GM12878 (cell line): ENCODE data around the gene REV3L. TPM values are rescaled to one million over a fixed set of nuclear protein-coding genes. Genes with fewer than 3 reads are reported as not detected.
A peak's percentile ranks its signal among the peaks of the same experiment; 100 is the strongest.

ENCODE experiments used
- ATAC-seq: fragments of 200-7000 bp; cut with Tn5 transposase; 3 replicates; pipeline ENCODE4 v1.9.1; 2020; ENCODE audit warnings: mild to moderate bottlenecking, moderate library complexity
- BruUV-seq: library from RNA; stranded (reverse); fragments of 400-500 nt; replicated peaks from 2 replicates; lab custom pipeline; 2021; lab: Mats Ljungman, UMichigan
- CTCF ChIA-PET: fragments of 300-600 bp; sonication (Branson Sonifier 250); formaldehyde crosslinking; extraction: SDS; loops from one replicate; lab custom pipeline; 2021; ENCODE audit warnings: inconsistent platforms; lab: Yijun Ruan, JAX
- POLR2A ChIA-PET: fragments of 350-600 bp; formaldehyde crosslinking; extraction: SDS; loops from one replicate; lab custom pipeline; 2021; ENCODE audit warnings: inconsistent platforms; lab: Charles Lee
- RAD21 ChIA-PET: fragments of 300-600 bp; sonication (Branson Sonifier 250); formaldehyde crosslinking; loops from one replicate; lab custom pipeline; 2023; ENCODE audit warnings: antibody characterized with exemption; ENCODE audit not compliant: unreplicated experiment; lab: Charles Lee
- SMC1A ChIA-PET: fragments of 300-600 bp; sonication (Branson Sonifier 250); formaldehyde crosslinking; loops from one replicate; lab custom pipeline; 2023; ENCODE audit not compliant: unreplicated experiment, uncharacterized antibody; lab: Charles Lee
- DNase-seq: peaks from one replicate; pipeline ENCODE4 v3.0.0-alpha.2; 2011; ENCODE audit warnings: low read depth, low spot score
- FAIRE-seq: peaks from 3 replicates; lab custom pipeline; 2011; peaks lifted over from hg19 to GRCh38; lab: Jason Lieb, UNC
- H2AFZ ChIP-seq: 2 replicates; pipeline ENCODE4 v1.6.0; 2011; ENCODE audit warnings: low read depth, low read length, control low read depth; ENCODE audit not compliant: control insufficient read depth
- H3K27ac ChIP-seq: 2 replicates; pipeline ENCODE4 v1.5.1; 2011; ENCODE audit warnings: control low read depth; ENCODE audit not compliant: control insufficient read depth, insufficient read depth
- H3K27me3 ChIP-seq, 2 experiments: replicated peaks in 1 of 2; 2 replicates each; pipeline versions ENCODE4 v1.6.0 to v1.6.1; 2011; ENCODE audit warnings: low read length in 1 of 2; ENCODE audit not compliant: control insufficient read depth in 2 of 2, insufficient read depth in 2 of 2
- H3K36me3 ChIP-seq, 2 experiments: 2 replicates each; pipeline ENCODE4 v1.5.1; 2011; ENCODE audit warnings: low read length in 1 of 2; ENCODE audit not compliant: control insufficient read depth in 2 of 2, insufficient read depth in 2 of 2
- H3K4me1 ChIP-seq: 2 replicates; pipeline ENCODE4 v1.6.1; 2011; ENCODE audit warnings: mild to moderate bottlenecking, low read length, moderate library complexity, mixed read lengths; ENCODE audit not compliant: control insufficient read depth, insufficient read depth
- H3K4me2 ChIP-seq: 2 replicates; pipeline ENCODE4 v1.6.0; 2011; ENCODE audit warnings: control low read depth; ENCODE audit not compliant: control insufficient read depth, insufficient read depth
- H3K4me3 ChIP-seq: fragments of 200-600 bp; sonication (generic); 2 replicates; pipeline ENCODE4 v1.5.1; 2016
- H3K79me2 ChIP-seq: 2 replicates; pipeline ENCODE4 v1.6.0; 2011; ENCODE audit warnings: low read length; ENCODE audit not compliant: control insufficient read depth, insufficient read depth
- H3K9ac ChIP-seq: 2 replicates; pipeline ENCODE4 v1.8.0; 2011; ENCODE audit warnings: low read length, control low read depth, mixed read lengths; ENCODE audit not compliant: control insufficient read depth, insufficient read depth
- H3K9me3 ChIP-seq: replicated peaks from 3 replicates; pipeline ENCODE4 v1.5.1; 2011; ENCODE audit warnings: mild to moderate bottlenecking, low read length; ENCODE audit not compliant: control insufficient read depth, insufficient read depth
- H4K20me1 ChIP-seq: 2 replicates; pipeline ENCODE4 v1.6.0; 2011; ENCODE audit not compliant: control insufficient read depth, insufficient read depth
- CBFB ChIP-seq: IDR thresholded peaks from 2 replicates; pipeline ENCODE4 v1.6.1; 2016; ENCODE audit warnings: antibody characterized with exemption, low read depth
- DPF2 ChIP-seq: fragments of 450-650 bp; IDR thresholded peaks from 2 replicates; pipeline ENCODE4 v1.6.1; 2017; ENCODE audit warnings: mild to moderate bottlenecking
- GABPA ChIP-seq: IDR thresholded peaks from 2 replicates; pipeline ENCODE4 v1.6.1; 2014; ENCODE audit warnings: antibody characterized with exemption, low read depth, mild to moderate bottlenecking, inconsistent platforms
- JUNB ChIP-seq: IDR thresholded peaks from 2 replicates; pipeline ENCODE4 v1.6.1; 2016; ENCODE audit warnings: antibody characterized with exemption, mild to moderate bottlenecking
- JUND ChIP-seq: IDR thresholded peaks from 2 replicates; pipeline ENCODE4 v1.6.1; 2012; ENCODE audit warnings: low read depth, mild to moderate bottlenecking, low read length, improper control_type of control experiment, moderate library complexity
- MXI1 ChIP-seq: fragments of 150-350 bp; IDR thresholded peaks from 2 replicates; pipeline ENCODE4 v1.6.1; 2011; ENCODE audit warnings: low read depth, mild to moderate bottlenecking, inconsistent platforms, low read length, improper control_type of control experiment
- NR2C1 ChIP-seq: fragments of 450-650 bp; IDR thresholded peaks from 2 replicates; pipeline ENCODE4 v1.6.1; 2017; ENCODE audit warnings: antibody characterized with exemption, mild to moderate bottlenecking, moderate library complexity
- POLR2A ChIP-seq: IDR thresholded peaks from 2 replicates; pipeline ENCODE4 v1.6.1; 2011; ENCODE audit warnings: low read depth, mild to moderate bottlenecking, low read length
- TBL1XR1 ChIP-seq: IDR thresholded peaks from 2 replicates; pipeline ENCODE4 v1.6.1; 2012; ENCODE audit warnings: low read depth, low read length, improper control_type of control experiment
- TCF12 ChIP-seq: IDR thresholded peaks from 2 replicates; pipeline ENCODE4 v1.6.1; 2011; ENCODE audit warnings: low read depth, mild to moderate bottlenecking, low read length
- USF2 ChIP-seq: IDR thresholded peaks from 2 replicates; pipeline ENCODE4 v1.6.1; 2011; ENCODE audit warnings: low read depth, low read length, improper control_type of control experiment, borderline replicate concordance
- WGBS: methylation state at CpG from one replicate; pipeline ENCODE4 v1.1.6; 2016; ENCODE audit warnings: low lambda C conversion rate; ENCODE audit not compliant: insufficient replicate concordance, insufficient coverage; ENCODE audit errors: missing lambda C conversion rate; 5-methylcytosine and 5-hydroxymethylcytosine counted together
- in situ Hi-C: fragments of 300-500 bp; cut with MboI; formaldehyde crosslinking; loops from 9 replicates; pipeline ENCODE4 v1.14.3; 2018; ENCODE audit warnings: mixed read lengths
- intact Hi-C: fragments of 100-400 bp; cut with micrococcal nuclease; formaldehyde crosslinking; loops from one replicate; pipeline ENCODE4 v1.14.2; 2022; ENCODE audit not compliant: unreplicated experiment
- polyA plus RNA-seq, 11 experiments: library from polyadenylated mRNA; depleted of rRNA in 4 of 11; unstranded in 6 of 11; stranded (reverse) in 5 of 11; fragments of >200 nt; fragmentation: Nextera tagmentation in 4 of 11; fragmentation: Illumina TruSeq in 1 of 11; extraction: Ambion mirVana in 4 of 11; extraction: Trizol in 1 of 11; gene quantifications; 1 replicate in 1 of 11; 2 replicates in 10 of 11; pipeline versions ENCODE4 v1.2.1 to v1.2.3, GENCODE V29; 2011 to 2016; ENCODE audit warnings: inconsistent platforms in 2 of 11, missing spikeins in 2 of 11, low read depth in 1 of 11
- total RNA-seq, 4 experiments: library from RNA; depleted of rRNA in 3 of 4; stranded (reverse); fragments of >200 nt in 3 of 4; fragmentation: Illumina TruSeq in 1 of 4; extraction: Trizol in 1 of 4; gene quantifications; 2 replicates each; pipeline versions ENCODE4 v1.2.1 to v1.2.3, GENCODE V29; 2013 to 2021
- TF ChIP-seq, protein P1 (sequence below): IDR thresholded peaks from 2 replicates; pipeline ENCODE4 v1.6.1; 2012; ENCODE audit warnings: low read depth, low read length, improper control_type of control experiment
- TF ChIP-seq, protein P2 (sequence below): fragments of 150-350 bp; IDR thresholded peaks from 2 replicates; pipeline ENCODE4 v1.6.1; 2016; ENCODE audit warnings: low read depth, low read length

Gene REV3L
- total and polyA plus RNA-seq, 10 of the 15 experiments (the other 5 are each of a cell fraction or from before 2014, with no cell fraction given): 7.6 to 33.6 (median 21.5) TPM

DNA sequence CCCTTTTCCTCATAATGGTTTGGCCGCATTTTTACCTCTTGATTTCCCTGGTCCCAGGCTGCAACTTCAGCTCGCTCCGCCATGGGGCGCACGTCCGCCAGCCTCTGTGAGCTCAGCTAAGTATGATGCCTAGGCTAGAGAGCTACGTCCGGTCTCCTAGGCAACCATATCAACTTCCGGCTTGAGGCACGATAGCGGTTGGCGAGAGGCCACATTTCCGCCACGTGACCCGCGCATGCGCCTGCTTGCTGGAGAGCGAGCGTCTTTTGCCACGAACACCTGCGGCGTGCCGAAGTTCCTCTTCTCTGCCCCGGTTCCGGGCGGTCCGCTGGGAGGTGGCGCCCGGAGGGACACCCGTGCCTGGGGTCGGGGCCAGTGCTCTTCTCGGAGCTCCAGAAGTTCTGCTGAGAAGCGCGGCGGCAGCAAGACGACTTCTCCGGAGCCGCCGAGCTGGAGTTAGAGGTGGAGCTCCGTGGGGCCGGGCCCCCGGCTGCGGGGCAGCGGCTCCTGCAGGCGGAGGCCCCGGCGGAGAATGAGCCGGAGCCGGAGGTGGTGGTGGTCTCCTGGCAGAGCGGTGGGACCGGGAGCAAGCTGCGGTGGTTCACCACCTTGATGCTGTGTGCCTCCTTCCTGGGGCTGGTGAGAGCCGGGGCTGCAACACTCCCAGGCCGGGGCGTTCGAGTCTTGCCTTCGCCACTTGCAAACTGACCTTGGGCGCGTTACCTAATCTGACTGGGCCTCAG is 223.8 kb downstream of the REV3L start (continued):
- peak; percentile 39; the same call in 1 of the 2 replicates for TF ChIP-seq CBFB
- peak; percentile 98 for TF ChIP-seq MXI1
- peak; percentile 66 for TF ChIP-seq TCF12
- TF ChIP-seq GABPA: peak; percentile 90
- TF ChIP-seq, protein P1, sequence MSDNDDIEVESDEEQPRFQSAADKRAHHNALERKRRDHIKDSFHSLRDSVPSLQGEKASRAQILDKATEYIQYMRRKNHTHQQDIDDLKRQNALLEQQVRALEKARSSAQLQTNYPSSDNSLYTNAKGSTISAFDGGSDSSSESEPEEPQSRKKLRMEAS: peak; percentile 100

DNA sequence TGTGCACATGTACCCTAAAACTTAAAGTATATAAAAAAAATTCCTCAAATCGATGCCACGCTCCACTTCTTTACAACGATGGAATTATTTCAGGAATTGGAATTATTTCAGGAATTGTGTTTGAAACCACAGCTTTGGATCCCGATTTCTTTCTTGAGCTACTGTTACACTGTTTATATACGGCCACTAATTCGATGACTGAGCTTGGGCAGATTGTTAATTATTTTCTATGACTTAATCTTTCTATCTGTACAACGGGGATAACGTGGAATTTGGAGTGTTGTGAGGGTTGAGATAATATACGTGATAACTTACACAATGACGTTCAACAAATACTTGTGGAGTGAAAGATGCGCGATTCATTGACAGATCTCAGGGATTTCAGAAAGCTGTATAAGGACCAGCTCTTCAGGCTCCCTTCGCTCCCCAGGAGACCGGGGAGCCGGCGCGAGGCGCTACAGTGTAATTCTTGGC is 224.4 kb downstream of the REV3L start:
- FAIRE-seq (no peak), ATAC-seq (no peak), DNase-seq (no peak)
- no peaks in the 10 kb centered on the region; the same call in 2 of the 3 replicates for H3K9me3 ChIP-seq
- H3K27me3 ChIP-seq: no peaks in the 10 kb centered on the region
- ChIA-PET RAD21 (interaction anchor here (0.6 to 2.7 kb wide), 86 partner anchors 8 to 904 kb away, joined by 3 to 263 read pairs (median 4); partner anchors contain the start of genes CDK19, REV3L and TRAF3IP2), CTCF (interaction anchor here (0.6 to 2.7 kb wide), 95 partner anchors 8 to 792 kb away, joined by 3 to 215 read pairs (median 4); partner anchors contain the start of genes REV3L and TRAF3IP2), POLR2A (interaction anchor here (0.6 to 2.2 kb wide), 19 partner anchors 11 to 781 kb away, joined by 3 to 52 read pairs (median 3); partner anchors contain the start of genes REV3L and TRAF3IP2), SMC1A (interaction anchor here (0.6 to 2.7 kb wide), 77 partner anchors 10 to 828 kb away, joined by 3 to 153 read pairs (median 4); partner anchors contain the start of genes FAM229B, TRAF3IP2 and TUBE1)
- H2AFZ ChIP-seq: peak overlapping the region; percentile 97
- no TSS peak for BruUV-seq
- H3K4me2 ChIP-seq: peak overlapping the region; percentile 69
- H3K4me1 ChIP-seq: no peaks in the 10 kb centered on the region
- peaks cover 28% of the 10 kb centered on the region for H3K79me2 ChIP-seq
- in situ Hi-C loops (no loop called here), intact Hi-C loops (loop anchor here (1.0 to 10.0 kb wide), 9 partner anchors 42 to 785 kb away; partner anchors contain the start of genes REV3L and TRAF3IP2)
- no peak overlapping the region for H3K27ac ChIP-seq
- H3K9ac ChIP-seq: peak overlapping the region; percentile 67
- peak overlapping the region; percentile 10; the same call in 1 of the 2 replicates for H3K4me3 ChIP-seq
- peaks cover 0 to under 1% of the 10 kb centered on the region in 2 experiments; a peak in 1 of 4 replicates for H3K36me3 ChIP-seq
- 4% methylated on average over 18 of the region's 18 CpGs for WGBS
- no peaks in the 10 kb centered on the region for H4K20me1 ChIP-seq
- TF ChIP-seq NR2C1 (no peak), JUND (peak; percentile 65; the same call in 1 of the 2 replicates), POLR2A (no peak), TBL1XR1 (no peak), USF2 (no peak), DPF2 (no peak), JUNB (0 out of 2 replicates have a peak, but pooled peaks have one; percentile 7)
- TF ChIP-seq, protein P2, sequence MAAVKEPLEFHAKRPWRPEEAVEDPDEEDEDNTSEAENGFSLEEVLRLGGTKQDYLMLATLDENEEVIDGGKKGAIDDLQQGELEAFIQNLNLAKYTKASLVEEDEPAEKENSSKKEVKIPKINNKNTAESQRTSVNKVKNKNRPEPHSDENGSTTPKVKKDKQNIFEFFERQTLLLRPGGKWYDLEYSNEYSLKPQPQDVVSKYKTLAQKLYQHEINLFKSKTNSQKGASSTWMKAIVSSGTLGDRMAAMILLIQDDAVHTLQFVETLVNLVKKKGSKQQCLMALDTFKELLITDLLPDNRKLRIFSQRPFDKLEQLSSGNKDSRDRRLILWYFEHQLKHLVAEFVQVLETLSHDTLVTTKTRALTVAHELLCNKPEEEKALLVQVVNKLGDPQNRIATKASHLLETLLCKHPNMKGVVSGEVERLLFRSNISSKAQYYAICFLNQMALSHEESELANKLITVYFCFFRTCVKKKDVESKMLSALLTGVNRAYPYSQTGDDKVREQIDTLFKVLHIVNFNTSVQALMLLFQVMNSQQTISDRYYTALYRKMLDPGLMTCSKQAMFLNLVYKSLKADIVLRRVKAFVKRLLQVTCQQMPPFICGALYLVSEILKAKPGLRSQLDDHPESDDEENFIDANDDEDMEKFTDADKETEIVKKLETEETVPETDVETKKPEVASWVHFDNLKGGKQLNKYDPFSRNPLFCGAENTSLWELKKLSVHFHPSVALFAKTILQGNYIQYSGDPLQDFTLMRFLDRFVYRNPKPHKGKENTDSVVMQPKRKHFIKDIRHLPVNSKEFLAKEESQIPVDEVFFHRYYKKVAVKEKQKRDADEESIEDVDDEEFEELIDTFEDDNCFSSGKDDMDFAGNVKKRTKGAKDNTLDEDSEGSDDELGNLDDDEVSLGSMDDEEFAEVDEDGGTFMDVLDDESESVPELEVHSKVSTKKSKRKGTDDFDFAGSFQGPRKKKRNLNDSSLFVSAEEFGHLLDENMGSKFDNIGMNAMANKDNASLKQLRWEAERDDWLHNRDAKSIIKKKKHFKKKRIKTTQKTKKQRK: no peak
